Erythroblast (primary cell): ENCODE results near the gene NGF.

Source experiments
- GATA1 ChIP-seq: IDR thresholded peaks from 2 replicates; pipeline ENCODE4 v1.6.1; 2011; ENCODE audit warnings: low read depth, mild to moderate bottlenecking, control low read depth, low read length, moderate library complexity
- POLR2A ChIP-seq: IDR thresholded peaks from 2 replicates; pipeline ENCODE4 v1.6.1; 2011; ENCODE audit warnings: mild to moderate bottlenecking, low read length

- TF ChIP-seq POLR2A (no peak), GATA1 (no peak)
Observed at GRCh38 chr1:115330480-115331013, 7.5 kb downstream of the NGF start.
